Left colon (tissue), 2 donors: ENCODE data around the gene GRB2. TPM values are rescaled to one million over a fixed set of nuclear protein-coding genes. Genes with fewer than 3 reads are reported as not detected.
A peak's percentile ranks its signal among the peaks of the same experiment; 100 is the strongest.
"Not testable (repeated sequence)": the region's sequence is repeated elsewhere in the genome, so short reads cannot be mapped to it uniquely, and the experiment has no call there.

ENCODE experiments used
- ATAC-seq: fragments of 200-7000 bp; cut with Tn5 transposase; one replicate; pipeline ENCODE4 v1.9.1; 2020; ENCODE audit warnings: mild to moderate bottlenecking, moderate library complexity
- DNase-seq, 2 donors: peaks; one replicate each; pipeline ENCODE4 v3.0.0-alpha.2; 2020
- intact Hi-C, 2 donors: fragments of 100-400 bp; cut with DNase I in 1 of 2; cut with micrococcal nuclease in 1 of 2; formaldehyde crosslinking; loops; one replicate each; pipeline versions ENCODE4 v1.11.2 to v1.14.0; 2022; cut with DNase I, micrococcal nuclease
- total RNA-seq, 2 donors: library from RNA; stranded (reverse); fragmentation: NEBNext Ultra II Directional; extraction: Animal tissue kit (Norgen Biotek cat#: 25700); gene quantifications; one replicate each; pipeline ENCODE4 v1.2.1, GENCODE V29; 2021
- donor health status: DM: no; HTN: no; CAD: no.
- donor health status: DM: yes; HTN: yes; CAD: no.

The GRB2 gene
- total RNA-seq, 2 donors from 2014 or later: 112 to 117 TPM

- ATAC-seq (no peak), DNase-seq (no peak)
- intact Hi-C loops: no loop called here
Measured at GRCh38 chr17:75365931-75366275, 39.6 kb downstream of the GRB2 start.

GRCh38 chr17:75365009-75365930, 40.2 kb downstream of the GRB2 start:
- intact Hi-C loops: no loop called here
- DNase-seq: no peak
- ATAC-seq: no peak

GRCh38 chr17:75364078-75364477, 41.4 kb downstream of the GRB2 start:
- no peak for DNase-seq
- intact Hi-C loops: no loop called here
- ATAC-seq: peak; percentile 56

- no peak for ATAC-seq
- intact Hi-C loops: no loop called here
- no peak for DNase-seq
Measured at GRCh38 chr17:75361996-75362395, 43.5 kb downstream of the GRB2 start.

- ATAC-seq: no peak
- no peak for DNase-seq
- intact Hi-C loops: no loop called here
Measured at GRCh38 chr17:75361344-75361743, 44.1 kb downstream of the GRB2 start.

GRCh38 chr17:75356260-75356937, 49.1 kb downstream of the GRB2 start:
- DNase-seq: no peak
- peak; percentile 64 for ATAC-seq
- intact Hi-C loops: no loop called here

GRCh38 chr17:75353176-75353575, 52.3 kb downstream of the GRB2 start:
- intact Hi-C loops: no loop called here
- DNase-seq: no peak
- ATAC-seq: no peak

GRCh38 chr17:75352079-75352569, 53.4 kb downstream of the GRB2 start:
- no peak for ATAC-seq
- intact Hi-C loops: no loop called here
- no peak for DNase-seq

GRCh38 chr17:75350706-75351105, 54.8 kb downstream of the GRB2 start:
- intact Hi-C loops: no loop called here
- ATAC-seq: no peak
- no peak for DNase-seq

- intact Hi-C loops: no loop called here
- ATAC-seq (peak; percentile 56), DNase-seq (no peak)
Measured at GRCh38 chr17:75350029-75350428, 55.4 kb downstream of the GRB2 start.

- no peak for DNase-seq
- intact Hi-C loops: no loop called here
- ATAC-seq: no peak
Measured at GRCh38 chr17:75349589-75349988, 55.9 kb downstream of the GRB2 start.

- no peak for ATAC-seq
- intact Hi-C loops: no loop called here
- DNase-seq: no peak
Measured at GRCh38 chr17:75348386-75349012, 57.0 kb downstream of the GRB2 start.

- DNase-seq: no peak
- peak; percentile 18 for ATAC-seq
- intact Hi-C loops: no loop called here
Measured at GRCh38 chr17:75346906-75347305, 58.6 kb downstream of the GRB2 start.

GRCh38 chr17:75346368-75346767, 59.1 kb downstream of the GRB2 start:
- intact Hi-C loops, ATAC-seq, DNase-seq: not testable (repeated sequence)

GRCh38 chr17:75345514-75346167, 59.8 kb downstream of the GRB2 start:
- intact Hi-C loops: no loop called here
- no peak for ATAC-seq

GRCh38 chr17:75344666-75345065, 60.8 kb downstream of the GRB2 start:
- no peak for DNase-seq
- ATAC-seq: no peak
- intact Hi-C loops: no loop called here

More at GRCh38 chr17:75345514-75346167, 59.8 kb downstream of the GRB2 start:
- no peak for DNase-seq

- DNase-seq (no peak), ATAC-seq (no peak)
- intact Hi-C loops: no loop called here
Measured at GRCh38 chr17:75342996-75343395, 62.5 kb downstream of the GRB2 start.

GRCh38 chr17:75341784-75342486, 63.5 kb downstream of the GRB2 start:
- intact Hi-C loops: no loop called here
- no peak for DNase-seq
- ATAC-seq: no peak

- intact Hi-C loops: no loop called here
- DNase-seq (no peak), ATAC-seq (no peak)
Measured at GRCh38 chr17:75340631-75341030, 64.8 kb downstream of the GRB2 start.
